Fibroblast of villous mesenchyme (primary cell): ENCODE measurements around the gene IQSEC1. TPM values are rescaled to one million over a fixed set of nuclear protein-coding genes. Genes with fewer than 3 reads are reported as not detected.

Source experiments
- DNase-seq: peaks from one replicate; pipeline ENCODE4 v3.0.0-alpha.2; 2010; ENCODE audit warnings: low read depth
- H3K4me3 ChIP-seq: 2 replicates; pipeline ENCODE4 v1.5.1; 2011; ENCODE audit warnings: low read depth, mild to moderate bottlenecking, low read length
- CTCF ChIP-seq: IDR thresholded peaks from 2 replicates; pipeline ENCODE4 v1.5.1; 2012; ENCODE audit warnings: low read depth, mild to moderate bottlenecking, low read length; ENCODE audit not compliant: insufficient read depth
- total RNA-seq: library from RNA; depleted of rRNA; stranded (reverse); fragments of >200 nt; gene quantifications from 2 replicates; pipeline ENCODE4 v1.2.3, GENCODE V29; 2012

Gene IQSEC1
- total RNA-seq, 1 donor = 19.9 TPM

GRCh38 chr3:12907729-12908128 is 165.5 kb downstream of the IQSEC1 start:
- no peak for DNase-seq
- no peak overlapping the region for H3K4me3 ChIP-seq
- no peak for TF ChIP-seq CTCF

GRCh38 chr3:12907296-12907695 is 165.9 kb downstream of the IQSEC1 start:
- no peak for DNase-seq
- no peak for TF ChIP-seq CTCF
- no peak overlapping the region for H3K4me3 ChIP-seq

- TF ChIP-seq CTCF = no peak
- H3K4me3 ChIP-seq = no peak overlapping the region
- DNase-seq = no peak
These were observed 166.3 kb downstream of the IQSEC1 start for GRCh38 chr3:12906916-12907290.

- DNase-seq = no peak
- TF ChIP-seq CTCF = no peak
These were observed 166.9 kb downstream of the IQSEC1 start for GRCh38 chr3:12906141-12906915.

GRCh38 chr3:12905316-12906071 is 167.7 kb downstream of the IQSEC1 start:
- no peak overlapping the region for H3K4me3 ChIP-seq
- DNase-seq = no peak
- no peak for TF ChIP-seq CTCF

More at GRCh38 chr3:12906141-12906915, 166.9 kb downstream of the IQSEC1 start:
- H3K4me3 ChIP-seq = no peak overlapping the region

GRCh38 chr3:12904951-12905315 is 168.3 kb downstream of the IQSEC1 start:
- DNase-seq = no peak
- TF ChIP-seq CTCF = no peak

More at GRCh38 chr3:12904951-12905315, 168.3 kb downstream of the IQSEC1 start:
- H3K4me3 ChIP-seq = no peak overlapping the region
